ENCODE data around the gene YPEL4.

Gene YPEL4

DNA sequence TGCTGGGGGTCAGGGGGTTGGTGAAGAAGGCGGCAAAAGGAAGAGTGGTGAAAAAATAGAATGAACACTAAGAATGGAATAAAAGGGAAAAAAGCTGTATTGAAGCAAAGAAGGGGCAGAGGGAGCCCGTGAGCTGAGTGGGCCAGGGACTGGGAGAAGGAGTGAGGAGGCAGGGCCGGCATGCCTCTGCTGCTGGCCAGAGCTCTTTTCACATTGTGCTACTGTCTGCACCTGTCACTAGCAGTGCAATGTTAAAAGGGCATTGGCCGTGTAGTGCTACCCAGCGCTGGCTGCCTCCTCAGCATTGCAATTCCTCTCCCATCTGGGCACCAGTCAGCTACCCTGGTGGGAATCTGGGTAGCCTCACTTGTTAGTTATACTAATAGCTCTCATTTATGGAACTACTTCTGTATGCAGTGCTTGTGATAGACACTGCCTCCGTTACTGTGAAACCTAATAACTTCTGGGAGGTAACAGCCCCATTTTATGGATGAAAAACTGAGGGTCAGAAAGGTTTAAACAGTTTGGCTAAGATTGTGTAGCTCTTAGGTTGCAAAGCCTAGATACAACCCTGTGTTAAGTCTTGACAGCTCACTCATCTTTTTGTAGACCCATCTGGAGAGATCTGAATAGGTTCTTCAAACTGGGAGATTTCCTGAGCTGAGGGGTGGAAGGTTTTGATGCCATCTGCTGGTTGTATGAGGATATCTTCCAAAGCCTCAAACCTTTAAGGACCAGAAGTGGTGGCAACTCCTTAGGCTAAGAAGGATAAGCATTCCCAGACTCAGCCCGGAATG lies 8.5 kb downstream of the YPEL4 start:
- Histone ChIP-seq H3K27ac (ENCODE audit: low read depth, low read length) (no peak overlapping the region), H3F3A (ENCODE audit: control insufficient read depth, insufficient read depth) (no peaks in the 10 kb centered on the region)

DNA sequence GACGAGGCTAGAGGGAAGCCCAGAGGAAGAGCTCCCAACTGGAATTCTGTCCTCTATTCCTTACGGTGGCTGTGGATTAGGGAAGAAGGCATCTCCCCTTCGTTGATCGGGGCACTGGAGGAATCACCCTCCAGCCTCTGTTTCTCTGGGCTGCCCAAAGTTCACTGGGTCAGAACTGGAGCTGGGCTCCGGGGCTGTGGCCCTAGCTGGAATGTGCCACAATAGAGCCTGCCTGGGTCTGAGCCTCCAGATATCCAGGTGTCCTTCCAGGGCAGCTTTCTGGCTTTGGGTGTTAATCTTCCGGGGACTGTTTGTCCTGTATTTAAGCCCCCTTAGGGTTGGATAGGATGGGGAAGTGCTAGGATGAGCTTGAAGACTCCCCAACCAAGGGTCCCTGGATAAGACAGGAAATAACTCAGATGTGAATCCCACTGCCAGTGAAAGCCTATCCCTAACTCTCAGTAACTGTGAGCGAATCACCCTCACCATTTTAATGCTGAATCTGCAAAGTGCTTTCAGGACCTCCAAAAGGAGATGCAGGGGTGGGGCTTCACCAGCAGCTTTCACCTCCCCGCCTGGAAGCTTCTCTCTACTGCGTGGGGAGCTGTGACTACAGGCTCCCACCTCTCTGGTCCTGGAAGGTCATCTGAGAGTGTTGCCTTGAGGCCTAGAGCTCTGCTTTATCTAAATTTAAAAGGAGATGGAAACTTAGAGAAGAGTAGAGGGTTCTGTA lies 9.5 kb downstream of the YPEL4 start:
- H3K4me3 ChIP-seq (ENCODE audit: low read length), result no peak overlapping the region
- no peaks in the 10 kb centered on the region for H3K4me1 ChIP-seq (ENCODE audit: control insufficient read depth, low read length)
- no peak overlapping the region for H3K4me2 ChIP-seq (ENCODE audit: low read length)
- H3F3A ChIP-seq (ENCODE audit: control insufficient read depth, insufficient read depth), result no peaks in the 10 kb centered on the region
- H3K27me3 ChIP-seq (ENCODE audit: control insufficient read depth, low read length), result peaks cover 28% of the 10 kb centered on the region; the same call in 1 of the 2 replicates
- no peaks in the 10 kb centered on the region for H3K79me2 ChIP-seq (ENCODE audit: control insufficient read depth, low read length)
- no peak overlapping the region for H3K27ac ChIP-seq (ENCODE audit: low read depth, low read length)
- no peaks in the 10 kb centered on the region for H4K20me1 ChIP-seq (ENCODE audit: control insufficient read depth, insufficient read depth, low read depth, low read length)
- H3K9me2 ChIP-seq (replicated peaks; ENCODE audit: control insufficient read depth, low read length), result no peaks in the 10 kb centered on the region
- TF ChIP-seq EZH2phosphoT487 (IDR thresholded peaks at IDR 0.05; ENCODE audit: borderline replicate concordance, low read length), result no peak
- TF ChIP-seq, protein P1, sequence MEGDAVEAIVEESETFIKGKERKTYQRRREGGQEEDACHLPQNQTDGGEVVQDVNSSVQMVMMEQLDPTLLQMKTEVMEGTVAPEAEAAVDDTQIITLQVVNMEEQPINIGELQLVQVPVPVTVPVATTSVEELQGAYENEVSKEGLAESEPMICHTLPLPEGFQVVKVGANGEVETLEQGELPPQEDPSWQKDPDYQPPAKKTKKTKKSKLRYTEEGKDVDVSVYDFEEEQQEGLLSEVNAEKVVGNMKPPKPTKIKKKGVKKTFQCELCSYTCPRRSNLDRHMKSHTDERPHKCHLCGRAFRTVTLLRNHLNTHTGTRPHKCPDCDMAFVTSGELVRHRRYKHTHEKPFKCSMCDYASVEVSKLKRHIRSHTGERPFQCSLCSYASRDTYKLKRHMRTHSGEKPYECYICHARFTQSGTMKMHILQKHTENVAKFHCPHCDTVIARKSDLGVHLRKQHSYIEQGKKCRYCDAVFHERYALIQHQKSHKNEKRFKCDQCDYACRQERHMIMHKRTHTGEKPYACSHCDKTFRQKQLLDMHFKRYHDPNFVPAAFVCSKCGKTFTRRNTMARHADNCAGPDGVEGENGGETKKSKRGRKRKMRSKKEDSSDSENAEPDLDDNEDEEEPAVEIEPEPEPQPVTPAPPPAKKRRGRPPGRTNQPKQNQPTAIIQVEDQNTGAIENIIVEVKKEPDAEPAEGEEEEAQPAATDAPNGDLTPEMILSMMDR (IDR thresholded peaks at IDR 0.05; ENCODE audit: low read depth, low read length, poor library complexity, severe bottlenecking), result no peak
- H3K36me3 ChIP-seq (ENCODE audit: control insufficient read depth, low read length), result no peaks in the 10 kb centered on the region
- H3K9me3 ChIP-seq (ENCODE audit: control insufficient read depth, insufficient read depth, low read length), result no peaks in the 10 kb centered on the region

More for the DNA sequence above, 8.5 kb downstream of the YPEL4 start:
- no peaks in the 10 kb centered on the region for H3K79me2 ChIP-seq (ENCODE audit: control insufficient read depth, low read length)
- H4K20me1 ChIP-seq (ENCODE audit: control insufficient read depth, insufficient read depth, low read depth, low read length), result no peaks in the 10 kb centered on the region
- no peaks in the 10 kb centered on the region for H3K9me3 ChIP-seq (ENCODE audit: control insufficient read depth, insufficient read depth, low read length)
- peaks cover 35% of the 10 kb centered on the region for H3K27me3 ChIP-seq (ENCODE audit: control insufficient read depth, low read length)
- no peaks in the 10 kb centered on the region for H3K4me1 ChIP-seq (ENCODE audit: control insufficient read depth, low read length)
- TF ChIP-seq, protein P1 (IDR thresholded peaks at IDR 0.05; ENCODE audit: low read depth, low read length, poor library complexity, severe bottlenecking), result peak; percentile 31
- TF ChIP-seq EZH2phosphoT487 (IDR thresholded peaks at IDR 0.05; ENCODE audit: borderline replicate concordance, low read length), result no peak
- no peak overlapping the region for H3K4me2 ChIP-seq (ENCODE audit: low read length)
- H3K9me2 ChIP-seq (replicated peaks; ENCODE audit: control insufficient read depth, low read length), result no peaks in the 10 kb centered on the region
- no peaks in the 10 kb centered on the region for H3K36me3 ChIP-seq (ENCODE audit: control insufficient read depth, low read length)
- H3K4me3 ChIP-seq (ENCODE audit: low read length), result no peak overlapping the region

DNA sequence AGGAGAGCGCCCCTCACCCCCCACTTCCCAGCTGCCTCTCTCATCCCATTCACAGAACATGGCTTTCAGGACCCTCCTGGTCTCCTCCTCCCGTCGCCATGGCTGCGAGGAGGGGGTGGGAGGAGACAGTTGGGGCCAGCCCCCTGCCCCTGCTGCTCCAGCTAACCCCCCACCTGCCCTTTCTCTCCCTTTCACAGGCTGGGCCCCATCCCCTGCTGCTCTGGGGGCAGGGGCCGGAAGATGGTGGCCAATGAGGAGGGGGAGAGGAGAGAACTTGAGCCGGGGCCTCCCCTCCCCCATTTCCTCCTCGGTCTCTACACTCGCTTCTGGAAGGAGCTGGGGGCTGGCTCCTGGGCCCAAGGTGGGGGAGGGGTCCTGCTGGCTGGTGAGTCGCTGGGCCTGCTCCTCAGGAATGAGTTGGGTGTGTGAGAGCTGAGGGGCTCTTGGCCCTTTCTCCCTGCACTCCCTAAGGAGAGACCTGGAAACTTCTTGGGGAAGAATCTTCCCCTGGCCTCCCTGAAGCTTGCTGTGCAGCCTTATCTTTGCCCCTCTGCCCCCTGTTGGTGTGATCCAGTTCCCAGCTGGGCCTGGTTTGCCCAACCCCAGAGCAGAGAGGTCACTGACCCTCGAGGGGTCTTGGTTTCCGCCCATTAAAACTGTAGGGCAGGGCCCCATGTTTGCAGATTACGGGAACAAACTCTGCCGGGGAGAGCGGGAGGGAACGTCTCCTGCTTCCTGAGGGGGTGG lies 10.2 kb downstream of the YPEL4 start:
- no peak overlapping the region for H3K27ac ChIP-seq (ENCODE audit: low read depth, low read length)

More for the DNA sequence above, 10.2 kb downstream of the YPEL4 start:
- H3K27me3 ChIP-seq (ENCODE audit: control insufficient read depth, low read length), result peaks cover 28% of the 10 kb centered on the region
- H3K4me1 ChIP-seq (ENCODE audit: control insufficient read depth, low read length), result no peaks in the 10 kb centered on the region
- H3K36me3 ChIP-seq (ENCODE audit: control insufficient read depth, low read length), result no peaks in the 10 kb centered on the region
- H3K9me2 ChIP-seq (replicated peaks; ENCODE audit: control insufficient read depth, low read length), result no peaks in the 10 kb centered on the region
- no peak overlapping the region for H3K4me2 ChIP-seq (ENCODE audit: low read length)
- TF ChIP-seq, protein P1 (IDR thresholded peaks at IDR 0.05; ENCODE audit: low read depth, low read length, poor library complexity, severe bottlenecking), result no peak
- no peak for TF ChIP-seq EZH2phosphoT487 (IDR thresholded peaks at IDR 0.05; ENCODE audit: borderline replicate concordance, low read length)
- no peaks in the 10 kb centered on the region for H4K20me1 ChIP-seq (ENCODE audit: control insufficient read depth, insufficient read depth, low read depth, low read length)
- no peaks in the 10 kb centered on the region for H3F3A ChIP-seq (ENCODE audit: control insufficient read depth, insufficient read depth)
- H3K79me2 ChIP-seq (ENCODE audit: control insufficient read depth, low read length), result no peaks in the 10 kb centered on the region
- H3K4me3 ChIP-seq (ENCODE audit: low read length), result no peak overlapping the region
- no peaks in the 10 kb centered on the region for H3K9me3 ChIP-seq (ENCODE audit: control insufficient read depth, insufficient read depth, low read length)
